ENCODE results near the gene ZNF37A.
"Not testable (repeated sequence)": the region's sequence is repeated elsewhere in the genome, so short reads cannot be mapped to it uniquely, and the experiment has no call there.

The ZNF37A gene

GRCh38 chr10:38150891-38151463 is 56.8 kb downstream of the ZNF37A start:
- DNase-seq: not testable (repeated sequence)

GRCh38 chr10:38156416-38157269 is 62.5 kb downstream of the ZNF37A start:
- no peak for DNase-seq

- DNase-seq: no peak
Measured at GRCh38 chr10:38157270-38157685, 63.1 kb downstream of the ZNF37A start.

- no peak for DNase-seq
Measured at GRCh38 chr10:38159004-38159403, 64.9 kb downstream of the ZNF37A start.

GRCh38 chr10:38163617-38164016 is 69.5 kb downstream of the ZNF37A start:
- no peak for DNase-seq

- DNase-seq: no peak
Measured at GRCh38 chr10:38174336-38174735, 80.2 kb downstream of the ZNF37A start.

- DNase-seq: no peak
Measured at GRCh38 chr10:38184477-38184876, 90.3 kb downstream of the ZNF37A start.

Measured in NCI-H1930 (cell line).